ENCODE data around the gene MAL.
A peak's percentile ranks its signal among the peaks of the same experiment; 100 is the strongest.

The MAL gene

GRCh38 chr2:95018301-95018700 is 7.2 kb upstream of the MAL start:
- no peak for DNase-seq

- DNase-seq: no peak
Observed at GRCh38 chr2:95018861-95019550, 6.5 kb upstream of the MAL start.

GRCh38 chr2:95019572-95019971 is 5.9 kb upstream of the MAL start:
- no peak for DNase-seq

- DNase-seq: no peak
Observed at GRCh38 chr2:95020275-95021022, 5.1 kb upstream of the MAL start.

GRCh38 chr2:95021023-95021416 is 4.5 kb upstream of the MAL start:
- DNase-seq: no peak

- DNase-seq: no peak
Observed at GRCh38 chr2:95021847-95022246, 3.7 kb upstream of the MAL start.

- DNase-seq: peak; percentile 84
Observed at GRCh38 chr2:95022309-95023221, 2.9 kb upstream of the MAL start.

GRCh38 chr2:95023222-95023597 is 2.3 kb upstream of the MAL start:
- DNase-seq: peak; percentile 57

- peak; percentile 85 for DNase-seq
Observed at GRCh38 chr2:95024371-95024770, 1.1 kb upstream of the MAL start.

- no peak for DNase-seq
Observed at GRCh38 chr2:95024960-95025405, 525 bp upstream of the MAL start.

GRCh38 chr2:95026471-95027368 is 1.2 kb downstream of the MAL start:
- DNase-seq: no peak

GRCh38 chr2:95027369-95027720 is 1.8 kb downstream of the MAL start:
- no peak for DNase-seq

GRCh38 chr2:95029898-95030341 is 4.4 kb downstream of the MAL start:
- no peak for DNase-seq

GRCh38 chr2:95030496-95030895 is 5.0 kb downstream of the MAL start:
- no peak for DNase-seq

- no peak for DNase-seq
Observed at GRCh38 chr2:95031076-95031725, 5.7 kb downstream of the MAL start.

- no peak for DNase-seq
Observed at GRCh38 chr2:95031726-95032116, 6.2 kb downstream of the MAL start.

GRCh38 chr2:95032341-95032740 is 6.8 kb downstream of the MAL start:
- DNase-seq: no peak

- DNase-seq: no peak
Observed at GRCh38 chr2:95032868-95033603, 7.5 kb downstream of the MAL start.

- no peak for DNase-seq
Observed at GRCh38 chr2:95034221-95034620, 8.7 kb downstream of the MAL start.

- no peak for DNase-seq
Observed at GRCh38 chr2:95034818-95035217, 9.3 kb downstream of the MAL start.
